Activated naive CD8-positive, alpha-beta T cell treated with anti-CD3 and anti-CD28 coated beads for 36 hours (primary cell): ENCODE data around the gene RRP12. TPM values are rescaled to one million over a fixed set of nuclear protein-coding genes. Genes with fewer than 3 reads are reported as not detected.

Experiments used
- DNase-seq: peaks from one replicate; pipeline ENCODE4 v3.0.0; 2021
- H3K27ac Mint-ChIP-seq: one replicate; pipeline ENCODE4 v1.8.0; 2022; ENCODE audit warnings: mild to moderate bottlenecking, moderate library complexity, mixed read lengths
- H3K27me3 Mint-ChIP-seq: one replicate; pipeline ENCODE4 v1.8.0; 2022; ENCODE audit warnings: mild to moderate bottlenecking, mixed read lengths
- H3K36me3 Mint-ChIP-seq: one replicate; pipeline ENCODE4 v1.8.0; 2021; ENCODE audit warnings: mild to moderate bottlenecking, mixed read lengths
- H3K4me1 Mint-ChIP-seq: one replicate; pipeline ENCODE4 v1.8.0; 2021; ENCODE audit warnings: mixed read lengths
- H3K4me3 Mint-ChIP-seq: one replicate; pipeline ENCODE4 v1.8.0; 2022; ENCODE audit warnings: mild to moderate bottlenecking, moderate library complexity, mixed read lengths
- H3K9me3 Mint-ChIP-seq: one replicate; pipeline ENCODE4 v1.8.0; 2022; ENCODE audit warnings: mixed read lengths
- total RNA-seq, 2 experiments: library from RNA; stranded (reverse); gene quantifications; one replicate each; pipeline ENCODE4 v1.2.3, GENCODE V29; 2021

RRP12 gene
- total RNA-seq, 2 experiments from 2014 or later = 82.2 to 88.4 TPM

DNA sequence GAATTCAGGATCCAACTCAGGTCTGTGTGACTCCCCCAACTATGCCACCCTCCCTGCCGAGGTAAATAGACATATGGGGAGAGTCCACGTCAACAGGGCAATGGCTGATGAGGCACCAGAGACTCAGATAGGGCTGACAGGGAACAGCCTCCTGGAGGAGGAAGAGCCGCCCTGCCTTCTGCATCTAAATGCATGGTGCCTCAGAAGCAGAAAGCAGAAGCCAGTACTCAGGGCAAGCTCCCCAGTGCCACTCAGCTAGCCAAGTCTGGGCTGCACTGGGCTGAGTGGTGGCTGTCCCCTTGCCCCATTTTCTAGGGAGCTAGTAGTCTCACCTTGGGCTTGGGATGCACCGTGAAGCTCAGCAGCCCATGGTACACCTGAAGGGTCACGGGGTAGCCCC is 11.0 kb downstream of the RRP12 start:
- H3K27ac Mint-ChIP-seq = no peak overlapping the region
- no peaks in the 10 kb centered on the region for H3K27me3 Mint-ChIP-seq
- no peak overlapping the region for H3K4me3 Mint-ChIP-seq
- no peak for DNase-seq
- no peaks in the 10 kb centered on the region for H3K9me3 Mint-ChIP-seq
- peaks cover 24% of the 10 kb centered on the region for H3K36me3 Mint-ChIP-seq
- H3K4me1 Mint-ChIP-seq = peaks cover 6% of the 10 kb centered on the region

DNA sequence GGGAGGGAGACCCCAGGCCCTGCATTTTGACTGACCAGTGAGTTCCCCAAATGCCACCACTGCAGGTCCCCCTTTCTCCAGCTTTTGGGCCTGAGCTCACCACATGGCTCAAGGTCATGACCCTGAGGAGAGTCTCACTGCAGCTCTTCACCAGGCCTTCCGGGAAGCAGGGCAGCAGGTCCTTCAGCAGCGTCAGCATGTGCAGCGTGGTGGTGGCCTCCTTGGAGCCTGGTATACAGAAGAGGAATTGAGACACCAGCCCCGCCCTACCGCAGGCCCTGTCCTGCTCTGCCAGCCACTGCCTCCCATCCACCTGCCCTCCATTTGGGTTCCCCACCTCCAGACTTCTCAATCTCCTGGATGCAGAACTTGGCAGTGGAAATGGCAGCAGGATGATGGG is 13.0 kb downstream of the RRP12 start:
- no peaks in the 10 kb centered on the region for H3K27me3 Mint-ChIP-seq
- H3K4me3 Mint-ChIP-seq = no peak overlapping the region
- peaks cover 16% of the 10 kb centered on the region for H3K36me3 Mint-ChIP-seq
- H3K9me3 Mint-ChIP-seq = no peaks in the 10 kb centered on the region
- peaks cover 1% of the 10 kb centered on the region for H3K4me1 Mint-ChIP-seq
- H3K27ac Mint-ChIP-seq = no peak overlapping the region
- DNase-seq = no peak

DNA sequence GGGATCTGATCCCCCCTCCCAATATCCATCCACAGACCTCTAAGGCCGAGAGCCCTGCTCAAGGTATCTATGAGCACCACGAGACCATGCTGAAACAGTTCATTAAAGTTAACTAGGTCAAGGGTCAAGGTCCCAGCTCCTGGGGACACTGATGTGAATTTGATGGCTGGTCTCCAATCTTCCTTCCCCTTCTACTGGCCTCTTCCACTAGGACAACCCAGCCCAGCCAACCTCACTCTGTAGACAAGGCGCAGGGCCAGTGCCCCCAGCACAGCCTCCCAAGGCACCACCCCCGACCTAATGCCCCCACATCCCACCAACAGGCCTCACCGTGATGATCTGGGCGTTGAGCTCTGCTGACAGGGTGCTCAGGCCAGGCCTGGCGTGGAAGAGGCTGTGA is 15.6 kb downstream of the RRP12 start:
- peaks cover 13% of the 10 kb centered on the region for H3K36me3 Mint-ChIP-seq
- H3K9me3 Mint-ChIP-seq = no peaks in the 10 kb centered on the region
- no peaks in the 10 kb centered on the region for H3K4me1 Mint-ChIP-seq
- DNase-seq = no peak
- no peak overlapping the region for H3K27ac Mint-ChIP-seq
- H3K4me3 Mint-ChIP-seq = no peak overlapping the region
- H3K27me3 Mint-ChIP-seq = no peaks in the 10 kb centered on the region

DNA sequence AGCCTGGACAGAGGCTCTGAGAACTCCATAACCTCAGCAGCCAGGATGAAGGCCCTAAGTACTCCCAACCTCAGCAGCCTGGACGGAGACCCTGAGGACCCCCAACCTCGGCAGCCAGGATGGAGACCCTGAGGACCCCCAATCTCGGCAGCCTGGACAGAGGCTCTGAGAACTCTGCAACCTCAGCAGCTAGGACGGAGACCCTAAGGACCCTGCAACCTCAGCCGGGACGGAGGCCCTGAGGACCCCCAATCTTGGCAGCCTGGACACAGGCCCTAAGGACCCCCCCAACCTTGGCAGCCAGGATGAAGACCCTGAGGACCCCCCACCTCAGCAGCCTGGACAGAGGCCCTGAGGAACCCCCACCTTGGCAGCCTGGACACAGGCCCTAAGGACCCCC is 16.5 kb downstream of the RRP12 start:
- Mint-ChIP-seq H3K9me3 (no peaks in the 10 kb centered on the region), H3K4me3 (no peak overlapping the region), H3K36me3 (peaks cover 13% of the 10 kb centered on the region), H3K4me1 (no peaks in the 10 kb centered on the region), H3K27me3 (no peaks in the 10 kb centered on the region), H3K27ac (no peak overlapping the region)
- no peak for DNase-seq

DNA sequence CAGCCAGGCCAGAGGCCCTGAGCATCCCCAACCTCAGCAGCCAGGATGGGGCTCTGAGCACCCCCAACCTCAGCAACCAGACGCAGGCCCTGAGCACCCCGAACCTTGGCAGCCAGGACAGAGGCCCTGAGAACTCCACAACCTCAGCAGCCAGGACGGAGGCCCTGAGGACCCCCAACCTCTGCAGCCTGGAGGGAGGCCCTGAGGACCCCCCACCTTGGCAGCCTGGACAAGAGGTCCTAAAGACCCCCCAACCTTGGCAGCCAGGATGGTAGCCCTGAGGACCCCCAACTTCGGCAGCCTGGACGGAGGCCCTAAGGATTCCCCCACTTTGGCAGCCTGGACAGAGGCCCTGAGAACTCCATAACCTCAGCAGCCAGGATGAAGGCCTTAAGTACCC is 17.0 kb downstream of the RRP12 start:
- Mint-ChIP-seq H3K9me3 (no peaks in the 10 kb centered on the region), H3K27ac (no peak overlapping the region), H3K27me3 (no peaks in the 10 kb centered on the region), H3K4me3 (no peak overlapping the region), H3K36me3 (peaks cover 13% of the 10 kb centered on the region), H3K4me1 (no peaks in the 10 kb centered on the region)
- DNase-seq = no peak

DNA sequence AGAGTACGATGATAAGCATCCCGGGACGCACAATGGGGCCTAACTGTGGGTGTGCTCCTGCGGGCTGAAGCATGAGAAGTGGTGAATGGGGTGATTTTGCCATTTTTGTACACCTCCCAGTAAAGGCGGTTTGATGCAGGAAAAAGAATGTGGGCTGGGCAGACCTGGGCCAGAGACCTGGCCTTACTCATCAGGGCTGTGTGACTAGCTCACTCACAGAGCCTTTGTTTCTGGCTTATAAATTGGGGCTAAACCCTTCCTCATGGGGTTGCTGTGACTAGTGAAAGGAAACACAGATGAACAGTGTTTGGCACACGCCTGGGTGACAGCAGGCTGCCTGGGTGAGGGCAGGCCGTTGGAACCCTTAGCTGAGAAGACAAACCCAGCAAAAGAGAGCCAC is 18.0 kb downstream of the RRP12 start:
- Mint-ChIP-seq H3K4me3 (no peak overlapping the region), H3K27me3 (no peaks in the 10 kb centered on the region), H3K9me3 (no peaks in the 10 kb centered on the region), H3K36me3 (peaks cover 7% of the 10 kb centered on the region), H3K27ac (no peak overlapping the region), H3K4me1 (no peaks in the 10 kb centered on the region)
- DNase-seq = no peak

DNA sequence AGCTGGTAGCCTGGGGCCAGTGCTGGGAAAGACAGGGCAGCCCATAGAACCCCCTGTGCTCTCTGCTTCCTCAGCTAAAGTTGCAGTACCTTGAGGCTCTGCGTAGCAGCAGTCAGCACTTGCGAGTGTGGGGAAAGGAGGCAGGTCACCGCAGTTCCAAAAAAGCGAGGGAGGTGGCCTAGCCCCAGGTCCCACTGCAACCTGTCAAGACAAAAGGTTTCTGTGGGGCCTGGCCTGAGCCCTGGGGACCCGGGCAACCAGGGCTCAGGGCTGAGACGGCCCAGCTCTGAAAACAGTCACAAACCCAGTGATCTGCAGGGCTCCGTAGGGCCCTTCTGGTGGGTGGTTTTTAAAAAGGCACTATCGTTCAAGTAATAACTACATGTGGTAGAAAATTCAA is 19.5 kb downstream of the RRP12 start:
- Mint-ChIP-seq H3K27me3 (no peaks in the 10 kb centered on the region), H3K4me3 (no peak overlapping the region), H3K36me3 (peaks cover 3% of the 10 kb centered on the region), H3K4me1 (no peaks in the 10 kb centered on the region), H3K27ac (no peak overlapping the region), H3K9me3 (no peaks in the 10 kb centered on the region)
- DNase-seq = no peak

DNA sequence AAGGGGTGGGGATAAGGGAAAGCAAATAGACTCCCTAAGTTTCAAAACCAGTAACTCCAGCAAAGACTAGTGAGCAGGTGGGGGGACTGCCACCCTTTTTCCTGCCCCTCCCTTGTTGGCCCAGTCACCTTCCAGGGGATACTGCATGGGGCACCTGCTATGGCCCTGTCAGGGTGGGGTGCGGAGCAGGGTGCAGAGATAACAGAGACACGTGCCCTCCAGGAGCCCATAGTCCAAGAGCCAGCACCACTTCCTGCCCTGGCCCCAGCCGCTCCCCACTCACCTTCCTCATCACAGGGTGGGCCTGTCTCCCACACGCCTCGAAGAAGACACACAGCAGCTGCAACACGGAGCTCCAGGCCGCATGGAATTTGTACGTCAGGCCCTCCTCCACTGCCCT is 20.6 kb downstream of the RRP12 start:
- no peak for DNase-seq
- no peak overlapping the region for H3K27ac Mint-ChIP-seq
- H3K27me3 Mint-ChIP-seq = no peaks in the 10 kb centered on the region
- H3K36me3 Mint-ChIP-seq = peaks cover 4% of the 10 kb centered on the region
- H3K4me1 Mint-ChIP-seq = no peaks in the 10 kb centered on the region
- H3K9me3 Mint-ChIP-seq = no peaks in the 10 kb centered on the region
- no peak overlapping the region for H3K4me3 Mint-ChIP-seq

DNA sequence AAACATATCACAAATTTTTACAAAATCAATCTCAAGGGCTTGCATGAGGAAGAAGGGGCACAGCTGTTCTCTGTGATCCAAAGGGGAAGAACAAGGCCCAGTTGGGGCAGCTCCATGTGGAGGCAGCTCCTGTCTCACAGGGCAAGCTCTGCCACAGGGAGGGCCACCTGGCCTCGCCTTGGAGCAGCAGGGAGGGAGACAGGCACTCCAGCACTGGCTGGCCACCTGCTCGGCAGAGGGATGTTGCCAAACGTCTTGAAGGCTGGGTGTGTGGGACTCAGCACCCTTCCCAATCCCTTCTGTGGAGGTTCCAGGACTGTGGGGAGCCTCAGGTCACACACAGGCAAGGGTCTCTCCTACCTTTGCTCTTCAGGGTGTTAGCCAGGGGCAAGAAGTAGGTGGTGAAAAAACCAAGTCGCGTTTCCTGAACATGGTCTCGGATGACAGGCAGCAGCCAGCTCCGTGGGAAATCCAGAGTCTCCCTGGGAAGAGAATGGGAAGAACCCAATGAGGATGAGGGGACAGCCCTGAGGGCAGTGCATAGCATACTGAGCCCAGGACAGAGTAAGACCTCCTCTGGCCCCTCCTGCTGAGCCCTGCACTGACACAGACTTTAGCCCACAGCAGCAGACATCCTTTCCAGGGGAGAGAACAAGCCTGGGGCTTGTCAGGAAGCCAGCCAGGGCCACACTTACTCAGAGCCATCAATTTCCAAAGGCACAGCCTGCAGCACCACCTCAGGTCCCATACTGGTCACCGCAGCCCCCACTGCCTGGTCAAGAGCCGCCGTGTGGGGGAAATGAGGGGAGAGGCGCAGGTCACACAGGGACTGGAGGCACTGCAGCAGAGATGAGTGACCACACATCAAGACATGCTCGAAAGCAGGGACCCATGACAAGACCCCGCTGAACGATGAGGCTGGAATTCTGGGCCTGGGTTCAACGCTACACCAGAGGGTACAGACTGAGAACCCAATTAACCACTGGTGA is 21.9 kb downstream of the RRP12 start:
- peaks cover 7% of the 10 kb centered on the region for H3K36me3 Mint-ChIP-seq
- no peak overlapping the region for H3K4me3 Mint-ChIP-seq
- no peaks in the 10 kb centered on the region for H3K9me3 Mint-ChIP-seq
- no peak for DNase-seq
- no peaks in the 10 kb centered on the region for H3K4me1 Mint-ChIP-seq
- no peaks in the 10 kb centered on the region for H3K27me3 Mint-ChIP-seq
- H3K27ac Mint-ChIP-seq = no peak overlapping the region

DNA sequence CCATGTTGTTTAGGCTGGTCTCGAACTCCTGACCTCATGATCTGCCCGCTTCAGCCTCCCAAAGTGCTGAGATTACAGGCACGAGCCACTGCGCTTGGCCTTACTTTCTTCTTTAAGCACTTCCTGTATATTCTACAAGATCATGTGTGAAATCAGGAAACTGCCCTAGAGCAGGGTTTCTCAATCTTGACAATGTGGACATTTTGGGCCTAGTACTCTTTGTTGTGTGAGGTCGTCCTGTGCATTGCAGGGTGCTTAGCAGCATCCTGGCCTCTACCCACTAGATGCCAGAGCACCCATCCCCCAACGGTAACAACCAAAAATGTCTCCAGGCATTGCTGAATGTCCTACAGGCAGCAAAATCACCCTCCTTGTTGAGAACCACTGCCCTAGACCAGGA is 24.7 kb downstream of the RRP12 start:
- DNase-seq = no peak
- H3K36me3 Mint-ChIP-seq = peaks cover 12% of the 10 kb centered on the region
- H3K9me3 Mint-ChIP-seq = no peaks in the 10 kb centered on the region
- no peaks in the 10 kb centered on the region for H3K4me1 Mint-ChIP-seq
- H3K27me3 Mint-ChIP-seq = no peaks in the 10 kb centered on the region
- no peak overlapping the region for H3K4me3 Mint-ChIP-seq
- H3K27ac Mint-ChIP-seq = no peak overlapping the region

DNA sequence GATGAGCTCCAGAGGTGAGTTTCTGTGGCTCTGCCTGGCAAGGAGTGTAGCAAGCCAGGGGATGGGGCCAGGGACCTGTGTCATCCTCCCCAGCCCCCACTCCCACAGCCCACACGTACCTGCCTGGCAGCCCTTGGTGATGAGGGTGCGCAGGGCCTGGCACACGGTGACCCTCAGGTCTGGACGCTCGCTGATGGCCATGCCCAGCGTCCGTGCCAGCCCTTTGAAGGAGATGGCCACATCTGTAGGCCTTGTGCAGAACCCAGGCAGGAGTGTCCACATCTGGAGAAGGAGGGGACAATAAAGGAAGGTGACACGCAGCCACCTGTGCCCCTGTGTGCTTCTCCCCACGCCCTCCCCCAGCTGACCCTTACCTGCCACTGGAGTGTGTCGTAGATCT is 27.7 kb downstream of the RRP12 start:
- H3K4me1 Mint-ChIP-seq = no peaks in the 10 kb centered on the region

DNA sequence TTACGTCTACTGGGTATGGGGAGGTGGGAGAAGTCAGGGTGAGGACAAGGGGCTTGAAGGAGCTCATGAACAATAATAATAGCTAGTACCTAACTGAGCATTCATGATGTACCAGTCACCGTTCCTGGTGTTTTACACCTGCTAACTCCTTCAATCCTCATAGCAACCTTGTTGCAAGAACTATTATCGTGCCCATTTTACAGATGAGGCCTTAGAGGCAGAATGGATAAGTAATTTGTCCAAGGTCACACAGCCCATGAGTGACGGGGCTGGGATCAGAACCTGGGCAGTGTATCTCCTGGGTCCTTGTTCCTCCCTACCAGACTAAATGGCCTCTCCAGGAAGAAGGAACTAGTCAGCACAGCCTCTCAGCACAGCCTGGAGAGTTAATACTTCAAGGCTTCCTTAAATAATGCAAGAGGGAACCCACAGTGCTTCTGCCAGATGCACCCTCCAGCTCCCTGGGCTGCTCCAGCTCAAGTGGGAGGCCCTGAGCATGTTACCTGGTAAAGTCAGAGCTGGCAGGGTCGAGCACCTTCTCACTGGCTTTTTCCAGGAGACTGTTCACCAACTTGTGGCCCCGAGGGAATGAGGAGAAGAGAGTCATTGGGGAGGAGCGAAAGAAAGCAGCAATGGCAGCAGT is 28.8 kb downstream of the RRP12 start:
- Mint-ChIP-seq H3K4me3 (no peak overlapping the region), H3K27me3 (no peaks in the 10 kb centered on the region), H3K4me1 (no peaks in the 10 kb centered on the region), H3K36me3 (peaks cover 19% of the 10 kb centered on the region), H3K9me3 (no peaks in the 10 kb centered on the region), H3K27ac (no peak overlapping the region)
- DNase-seq = no peak

More for the DNA sequence above, 27.7 kb downstream of the RRP12 start:
- no peak for DNase-seq
- Mint-ChIP-seq H3K27me3 (no peaks in the 10 kb centered on the region), H3K9me3 (no peaks in the 10 kb centered on the region), H3K4me3 (no peak overlapping the region), H3K36me3 (peaks cover 20% of the 10 kb centered on the region), H3K27ac (no peak overlapping the region)

DNA sequence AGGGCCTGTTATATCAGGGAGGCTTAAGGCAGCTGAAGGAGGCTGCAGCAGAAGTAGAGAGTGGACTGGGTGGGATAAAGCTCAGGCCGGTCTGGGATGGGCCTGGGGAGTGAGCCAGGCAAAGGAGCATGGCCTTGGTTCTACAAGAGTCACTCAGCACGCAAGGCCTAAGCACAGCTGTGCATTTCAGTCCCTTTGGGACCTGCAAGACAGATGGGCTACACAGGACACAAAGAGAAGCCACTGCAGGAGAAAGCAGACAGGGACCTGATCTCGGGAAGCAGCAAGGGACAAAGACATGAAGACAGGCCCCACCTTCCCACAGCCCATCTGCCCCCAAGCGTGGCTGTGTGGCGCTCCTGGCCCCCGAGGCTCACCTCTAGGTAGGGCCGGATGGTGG is 29.4 kb downstream of the RRP12 start:
- no peak for DNase-seq
- Mint-ChIP-seq H3K27ac (no peak overlapping the region), H3K4me3 (no peak overlapping the region), H3K4me1 (no peaks in the 10 kb centered on the region), H3K27me3 (no peaks in the 10 kb centered on the region), H3K36me3 (peaks cover 19% of the 10 kb centered on the region), H3K9me3 (no peaks in the 10 kb centered on the region)

DNA sequence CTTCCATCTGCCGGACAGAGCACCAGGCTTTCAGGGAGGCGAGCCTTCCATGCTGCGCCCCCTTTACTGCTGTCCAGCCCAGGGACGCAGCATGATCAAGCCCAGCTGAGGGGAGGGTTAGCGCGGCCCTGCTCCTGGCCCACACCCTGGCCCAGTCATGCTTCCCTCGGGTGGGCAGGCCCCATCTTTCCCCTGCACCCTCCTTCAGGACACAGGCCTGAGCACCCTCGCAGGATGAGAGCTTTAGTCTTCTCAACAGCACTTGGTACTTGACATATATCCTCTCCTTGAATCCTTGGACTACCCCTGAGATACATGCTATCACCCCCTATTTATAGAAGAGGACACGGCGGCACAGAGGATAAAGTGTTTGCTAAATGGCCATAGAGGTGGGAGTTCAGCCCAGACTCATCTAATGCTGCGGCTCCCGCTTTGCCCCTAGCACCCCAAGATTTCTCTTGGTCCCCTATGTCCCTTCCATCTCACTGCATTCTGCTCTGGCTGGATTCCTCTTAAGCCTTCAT is 34.0 kb downstream of the RRP12 start:
- H3K27ac Mint-ChIP-seq = no peak overlapping the region
- H3K9me3 Mint-ChIP-seq = no peaks in the 10 kb centered on the region
- peaks cover 24% of the 10 kb centered on the region for H3K36me3 Mint-ChIP-seq
- H3K27me3 Mint-ChIP-seq = no peaks in the 10 kb centered on the region
- DNase-seq = no peak
- H3K4me1 Mint-ChIP-seq = no peaks in the 10 kb centered on the region
- no peak overlapping the region for H3K4me3 Mint-ChIP-seq

DNA sequence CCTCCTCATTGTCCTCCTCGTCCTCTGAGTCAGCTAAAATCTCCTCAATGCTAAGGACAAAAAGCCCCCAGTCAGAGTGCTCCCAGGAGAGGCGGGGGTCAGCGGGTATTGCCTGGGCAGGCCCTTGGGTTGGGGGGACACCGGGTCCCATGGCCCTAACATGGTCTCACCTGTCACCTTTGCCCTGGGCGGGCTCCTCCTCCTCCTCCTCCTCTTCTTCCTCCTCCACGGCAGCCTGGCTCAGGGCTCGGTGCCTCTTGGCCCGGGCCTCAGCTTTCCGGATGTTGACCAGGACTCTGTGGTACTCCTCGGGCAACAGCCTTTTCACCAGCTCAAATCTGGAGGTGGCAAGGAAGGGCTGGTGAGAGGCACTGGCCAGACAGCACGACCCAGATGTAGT is 34.6 kb downstream of the RRP12 start:
- no peak overlapping the region for H3K27ac Mint-ChIP-seq
- no peaks in the 10 kb centered on the region for H3K27me3 Mint-ChIP-seq
- no peaks in the 10 kb centered on the region for H3K9me3 Mint-ChIP-seq
- no peak overlapping the region for H3K4me3 Mint-ChIP-seq
- DNase-seq = no peak
- no peaks in the 10 kb centered on the region for H3K4me1 Mint-ChIP-seq
- peaks cover 24% of the 10 kb centered on the region for H3K36me3 Mint-ChIP-seq
